HEK293 (cell line): ENCODE measurements around the gene PTPRN2.
A peak's percentile ranks its signal among the peaks of the same experiment; 100 is the strongest.

Source experiments
- CTCF ChIA-PET: fragments of 350-600 bp; formaldehyde crosslinking; extraction: SDS; loops from one replicate; lab custom pipeline; 2021; ENCODE audit warnings: antibody characterized with exemption; lab: Yijun Ruan, JAX
- POLR2A ChIA-PET: fragments of 300-600 bp; formaldehyde crosslinking; extraction: SDS; loops from one replicate; lab custom pipeline; 2020; ENCODE audit warnings: antibody characterized with exemption, inconsistent platforms; lab: Yijun Ruan, JAX
- H3K27ac ChIP-seq: fragments of 200-500 bp; sonication (Bioruptor generic); 2 replicates; pipeline ENCODE4 v1.5.1; 2014; ENCODE audit warnings: low read depth, low read length, control low read depth, inconsistent platforms; ENCODE audit errors: extremely low read depth
- H3K36me3 ChIP-seq, 2 experiments: fragments of 200-500 bp in 1 of 2; sonication (Bioruptor generic) in 1 of 2; 1 replicate in 1 of 2; 2 replicates in 1 of 2; pipeline ENCODE4 v1.5.1; 2014 to 2017; ENCODE audit warnings: inconsistent platforms in 2 of 2, low read length in 2 of 2; ENCODE audit not compliant: control insufficient read depth in 2 of 2, insufficient read depth in 1 of 2
- H3K4me1 ChIP-seq: fragments of 200-500 bp; sonication (Bioruptor generic); 2 replicates; pipeline ENCODE4 v1.5.1; 2014; ENCODE audit warnings: mild to moderate bottlenecking, low read length, inconsistent platforms; ENCODE audit not compliant: control insufficient read depth, insufficient read depth
- H3K4me3 ChIP-seq: 2 replicates; pipeline ENCODE4 v1.5.1; 2011; ENCODE audit warnings: low read depth, mild to moderate bottlenecking, control low read depth, low read length, moderate library complexity
- H3K9me3 ChIP-seq: fragments of 200-500 bp; sonication (Bioruptor generic); 2 replicates; pipeline ENCODE4 v1.5.1; 2014; ENCODE audit warnings: low read depth, low read length, inconsistent platforms; ENCODE audit not compliant: control insufficient read depth, insufficient read depth
- BCL11A ChIP-seq: fragments of 450-650 bp; formaldehyde crosslinking; IDR thresholded peaks from 2 replicates; pipeline ENCODE4 v1.5.1; 2016; ENCODE audit warnings: low read depth, missing biosample characterization, missing genetic modification characterization
- GFI1B ChIP-seq: fragments of 450-650 bp; formaldehyde crosslinking; IDR thresholded peaks from 2 replicates; pipeline ENCODE4 v1.5.1; 2016; ENCODE audit warnings: missing biosample characterization, missing genetic modification characterization
- IKZF3 ChIP-seq: fragments of 450-650 bp; IDR thresholded peaks from 2 replicates; pipeline ENCODE4 v1.5.0; 2018; ENCODE audit warnings: missing biosample characterization, mild to moderate bottlenecking, missing genetic modification characterization, moderate library complexity
- INSM2 ChIP-seq: fragments of 450-650 bp; formaldehyde crosslinking; IDR thresholded peaks from 2 replicates; pipeline ENCODE4 v1.5.1; 2016; ENCODE audit warnings: missing biosample characterization, missing genetic modification characterization
- PRDM2 ChIP-seq: fragments of 450-650 bp; formaldehyde crosslinking; IDR thresholded peaks from 2 replicates; pipeline ENCODE4 v1.5.1; 2016; ENCODE audit warnings: missing biosample characterization, missing genetic modification characterization, borderline replicate concordance
- SETDB1 ChIP-seq: IDR thresholded peaks from one replicate; pipeline ENCODE4 v1.6.1; 2017; ENCODE audit warnings: mild to moderate bottlenecking, low read length, moderate library complexity, mixed read lengths; ENCODE audit not compliant: insufficient read length
- SP7 ChIP-seq: fragments of 450-650 bp; formaldehyde crosslinking; IDR thresholded peaks from 2 replicates; pipeline ENCODE4 v1.5.1; 2016; ENCODE audit warnings: missing biosample characterization, missing genetic modification characterization
- TRIM28 ChIP-seq: IDR thresholded peaks from 2 replicates; pipeline ENCODE4 v1.6.1; 2011; ENCODE audit warnings: low read length, control low read depth, borderline replicate concordance
- ZBTB8A ChIP-seq: fragments of 450-650 bp; formaldehyde crosslinking; IDR thresholded peaks from 2 replicates; pipeline ENCODE4 v1.5.1; 2016; ENCODE audit warnings: missing biosample characterization, missing genetic modification characterization
- ZFP3 ChIP-seq: fragments of 450-650 bp; formaldehyde crosslinking; IDR thresholded peaks from 2 replicates; pipeline ENCODE4 v1.5.1; 2016; ENCODE audit warnings: low read depth, missing biosample characterization, missing genetic modification characterization
- ZNF280C ChIP-seq: fragments of 450-650 bp; formaldehyde crosslinking; IDR thresholded peaks from 2 replicates; pipeline ENCODE4 v1.5.1; 2016; ENCODE audit warnings: missing biosample characterization, missing genetic modification characterization
- ZNF366 ChIP-seq: fragments of 450-650 bp; formaldehyde crosslinking; conservative IDR thresholded peaks from 2 replicates; pipeline ENCODE4 v1.5.1; 2016; ENCODE audit warnings: missing biosample characterization, missing genetic modification characterization
- ZNF501 ChIP-seq: fragments of 450-650 bp; formaldehyde crosslinking; IDR thresholded peaks from 2 replicates; pipeline ENCODE4 v1.5.1; 2016; ENCODE audit warnings: missing biosample characterization, missing genetic modification characterization
- ZNF660 ChIP-seq: fragments of 450-650 bp; IDR thresholded peaks from 2 replicates; pipeline ENCODE4 v1.5.1; 2018; ENCODE audit warnings: missing biosample characterization, mild to moderate bottlenecking, missing genetic modification characterization
- ZNF692 ChIP-seq: fragments of 450-650 bp; formaldehyde crosslinking; IDR thresholded peaks from 2 replicates; pipeline ENCODE4 v1.5.1; 2016; ENCODE audit warnings: missing biosample characterization, missing genetic modification characterization
- TF ChIP-seq, protein P1 (sequence below): fragments of 450-650 bp; formaldehyde crosslinking; IDR thresholded peaks from 2 replicates; pipeline ENCODE4 v1.5.1; 2016; ENCODE audit warnings: missing biosample characterization, missing genetic modification characterization

Gene PTPRN2

DNA sequence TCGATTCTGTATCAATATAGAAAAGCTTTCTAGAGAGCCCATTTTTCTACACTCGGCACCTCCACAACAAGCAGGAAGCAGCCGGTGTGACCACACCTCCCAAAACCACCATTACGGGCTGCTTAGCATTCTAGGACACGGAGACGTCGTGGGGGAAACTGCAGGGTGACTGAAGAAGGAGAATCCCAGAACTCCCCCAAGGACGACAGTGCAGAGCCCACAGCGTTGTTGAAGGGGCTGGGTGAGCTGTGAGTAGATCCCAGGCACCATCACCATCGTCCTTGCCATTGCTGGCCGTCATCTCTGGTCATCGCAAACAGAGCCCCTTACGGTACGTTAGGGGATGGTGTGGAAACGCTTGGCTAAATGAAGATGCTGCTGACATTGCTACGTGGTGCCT, 351.8 kb downstream of the PTPRN2 start:
- POLR2A ChIA-PET = no interaction called here
- H3K36me3 ChIP-seq = no peaks in the 10 kb centered on the region
- H3K4me3 ChIP-seq = no peak overlapping the region
- CTCF ChIA-PET = no interaction called here
- no peaks in the 10 kb centered on the region for H3K4me1 ChIP-seq
- TF ChIP-seq ZNF501 (tag by site-specific recombination) (no peak), ZNF280C (tag by site-specific recombination) (no peak), PRDM2 (no peak), SP7 (tag by site-specific recombination) (no peak), ZBTB8A (tag by site-specific recombination) (no peak), INSM2 (tag by site-specific recombination) (no peak)
- H3K27ac ChIP-seq = no peak overlapping the region
- H3K9me3 ChIP-seq = no peaks in the 10 kb centered on the region; the same call in 1 of the 2 replicates

- CTCF ChIA-PET = interaction anchor here (0.6 kb wide), 1 partner anchor 178 kb away, joined by 3 read pairs; no protein-coding TSS in a partner anchor
- POLR2A ChIA-PET = no interaction called here
- TF ChIP-seq ZFP3 (tag by site-specific recombination) (no peak), SETDB1 (peak; percentile 96)
- no peak overlapping the region for H3K27ac ChIP-seq
- H3K9me3 ChIP-seq = no peaks in the 10 kb centered on the region; the same call in 1 of the 2 replicates
- no peak overlapping the region for H3K4me3 ChIP-seq
- H3K36me3 ChIP-seq = no peaks in the 10 kb centered on the region
- no peaks in the 10 kb centered on the region for H3K4me1 ChIP-seq
Observed at GRCh38 chr7:158229945-158230344, 357.7 kb downstream of the PTPRN2 start.

DNA sequence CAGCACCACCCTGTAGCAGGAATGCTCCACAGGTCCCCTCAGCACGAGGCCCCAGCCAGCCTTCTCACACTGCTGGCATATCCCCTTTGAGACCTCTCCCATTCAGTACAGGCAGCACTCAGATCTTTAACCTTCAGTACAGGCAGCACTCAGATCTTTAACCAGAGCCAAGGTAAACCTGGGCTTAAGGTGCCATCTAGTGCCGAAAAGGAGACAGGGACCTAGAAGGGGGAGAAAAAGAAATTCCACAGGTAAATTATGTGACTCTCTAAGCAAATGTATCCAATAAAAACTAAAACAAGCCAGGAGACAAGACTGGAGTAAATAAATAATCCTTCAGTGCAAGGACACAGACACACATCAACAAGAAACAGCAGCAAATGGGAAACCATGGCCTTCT, 358.6 kb downstream of the PTPRN2 start:
- H3K9me3 ChIP-seq = no peaks in the 10 kb centered on the region
- no peaks in the 10 kb centered on the region for H3K36me3 ChIP-seq
- ChIA-PET CTCF (no interaction called here), POLR2A (no interaction called here)
- no peak overlapping the region for H3K4me3 ChIP-seq
- no peak overlapping the region for H3K27ac ChIP-seq
- H3K4me1 ChIP-seq = no peaks in the 10 kb centered on the region
- TF ChIP-seq SETDB1 = peak; percentile 91
- no peak for TF ChIP-seq ZNF366
- no peak for TF ChIP-seq GFI1B (tag by site-specific recombination)
- TF ChIP-seq ZNF660 (tag by site-specific recombination) = no peak
- TF ChIP-seq ZNF692 = no peak
- TF ChIP-seq TRIM28 = peak; percentile 46; the same call in 1 of the 2 replicates
- TF ChIP-seq BCL11A = no peak
- TF ChIP-seq, protein P1, sequence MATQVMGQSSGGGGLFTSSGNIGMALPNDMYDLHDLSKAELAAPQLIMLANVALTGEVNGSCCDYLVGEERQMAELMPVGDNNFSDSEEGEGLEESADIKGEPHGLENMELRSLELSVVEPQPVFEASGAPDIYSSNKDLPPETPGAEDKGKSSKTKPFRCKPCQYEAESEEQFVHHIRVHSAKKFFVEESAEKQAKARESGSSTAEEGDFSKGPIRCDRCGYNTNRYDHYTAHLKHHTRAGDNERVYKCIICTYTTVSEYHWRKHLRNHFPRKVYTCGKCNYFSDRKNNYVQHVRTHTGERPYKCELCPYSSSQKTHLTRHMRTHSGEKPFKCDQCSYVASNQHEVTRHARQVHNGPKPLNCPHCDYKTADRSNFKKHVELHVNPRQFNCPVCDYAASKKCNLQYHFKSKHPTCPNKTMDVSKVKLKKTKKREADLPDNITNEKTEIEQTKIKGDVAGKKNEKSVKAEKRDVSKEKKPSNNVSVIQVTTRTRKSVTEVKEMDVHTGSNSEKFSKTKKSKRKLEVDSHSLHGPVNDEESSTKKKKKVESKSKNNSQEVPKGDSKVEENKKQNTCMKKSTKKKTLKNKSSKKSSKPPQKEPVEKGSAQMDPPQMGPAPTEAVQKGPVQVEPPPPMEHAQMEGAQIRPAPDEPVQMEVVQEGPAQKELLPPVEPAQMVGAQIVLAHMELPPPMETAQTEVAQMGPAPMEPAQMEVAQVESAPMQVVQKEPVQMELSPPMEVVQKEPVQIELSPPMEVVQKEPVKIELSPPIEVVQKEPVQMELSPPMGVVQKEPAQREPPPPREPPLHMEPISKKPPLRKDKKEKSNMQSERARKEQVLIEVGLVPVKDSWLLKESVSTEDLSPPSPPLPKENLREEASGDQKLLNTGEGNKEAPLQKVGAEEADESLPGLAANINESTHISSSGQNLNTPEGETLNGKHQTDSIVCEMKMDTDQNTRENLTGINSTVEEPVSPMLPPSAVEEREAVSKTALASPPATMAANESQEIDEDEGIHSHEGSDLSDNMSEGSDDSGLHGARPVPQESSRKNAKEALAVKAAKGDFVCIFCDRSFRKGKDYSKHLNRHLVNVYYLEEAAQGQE (tag by site-specific recombination) = no peak
- TF ChIP-seq IKZF3 (tag by site-specific recombination) = no peak
